ENCODE measurements around the gene FAR1.
"Not testable (repeated sequence)": the region's sequence is repeated elsewhere in the genome, so short reads cannot be mapped to it uniquely, and the experiment has no call there.

Gene FAR1

GRCh38 chr11:13644997-13645687 is 23.3 kb upstream of the FAR1 start:
- Histone ChIP-seq H3K4me3 (ENCODE audit: low read depth in 1 of 5, low read length in 5 of 5) (no peak overlapping the region), H3K27ac (ENCODE audit: low read depth, low read length) (no peak overlapping the region), H3K9ac (ENCODE audit: low read length in 5 of 5) (no peak overlapping the region), H3K27me3 (ENCODE audit: control insufficient read depth in 5 of 5, insufficient read depth in 4 of 5, low read length in 5 of 5) (no peaks in the 10 kb centered on the region), H3K4me1 (ENCODE audit: control insufficient read depth in 5 of 5, insufficient read depth in 5 of 5, low read length in 5 of 5) (no peaks in the 10 kb centered on the region), H3K36me3 (ENCODE audit: control insufficient read depth in 5 of 5, insufficient read depth in 5 of 5, low read length in 5 of 5) (no peaks in the 10 kb centered on the region), H3K9me3 (ENCODE audit: control insufficient read depth in 5 of 5, low read length in 5 of 5) (no peaks in the 10 kb centered on the region)

DNA sequence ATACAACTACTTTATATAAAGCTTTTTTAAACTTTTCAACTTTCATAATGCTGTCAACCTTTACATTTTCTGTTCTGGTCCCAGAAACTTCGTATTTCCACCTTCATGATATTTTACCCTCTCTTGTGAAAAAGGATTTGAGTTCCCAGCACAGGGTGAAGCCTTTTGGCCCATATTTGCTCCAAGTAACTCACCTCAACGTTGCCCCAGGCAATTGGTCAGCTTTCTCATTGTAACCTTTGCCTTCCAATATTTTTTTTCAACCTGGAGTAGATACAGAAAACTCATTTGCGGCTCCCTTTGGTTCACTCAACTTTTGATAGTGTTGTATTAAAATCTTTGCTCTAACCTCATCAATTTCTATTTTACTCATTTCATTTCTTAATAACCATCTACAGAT is 21.1 kb upstream of the FAR1 start:
- no peaks in the 10 kb centered on the region for H3K4me1 ChIP-seq (ENCODE audit: control insufficient read depth in 5 of 5, insufficient read depth in 5 of 5, low read length in 5 of 5)
- H3K27me3 ChIP-seq (ENCODE audit: control insufficient read depth in 5 of 5, insufficient read depth in 4 of 5, low read length in 5 of 5): peaks cover 0 to 6% (median 0%) of the 10 kb centered on the region in 5 donors
- no peak overlapping the region for H3K4me3 ChIP-seq (ENCODE audit: low read depth in 1 of 5, low read length in 5 of 5)
- no peak overlapping the region for H3K27ac ChIP-seq (ENCODE audit: low read depth, low read length)
- no peaks in the 10 kb centered on the region for H3K9me3 ChIP-seq (ENCODE audit: control insufficient read depth in 5 of 5, low read length in 5 of 5)
- no peak overlapping the region for H3K9ac ChIP-seq (ENCODE audit: low read length in 5 of 5)
- no peaks in the 10 kb centered on the region for H3K36me3 ChIP-seq (ENCODE audit: control insufficient read depth in 5 of 5, insufficient read depth in 5 of 5, low read length in 5 of 5)

- Histone ChIP-seq H3K9ac (ENCODE audit: low read length in 5 of 5) (no peak overlapping the region), H3K9me3 (ENCODE audit: control insufficient read depth in 5 of 5, low read length in 5 of 5) (no peaks in the 10 kb centered on the region), H3K27me3 (ENCODE audit: control insufficient read depth in 5 of 5, insufficient read depth in 4 of 5, low read length in 5 of 5) (peaks cover 0 to 6% (median 0%) of the 10 kb centered on the region in 5 donors), H3K36me3 (ENCODE audit: control insufficient read depth in 5 of 5, insufficient read depth in 5 of 5, low read length in 5 of 5) (no peaks in the 10 kb centered on the region), H3K4me3 (ENCODE audit: low read depth in 1 of 5, low read length in 5 of 5) (no peak overlapping the region), H3K4me1 (ENCODE audit: control insufficient read depth in 5 of 5, insufficient read depth in 5 of 5, low read length in 5 of 5) (no peaks in the 10 kb centered on the region), H3K27ac (ENCODE audit: low read depth, low read length) (no peak overlapping the region)
These were observed 18.8 kb upstream of the FAR1 start for GRCh38 chr11:13649619-13650018.

- H3K4me3 ChIP-seq (ENCODE audit: low read depth in 1 of 5, low read length in 5 of 5); H3K9me3 ChIP-seq (ENCODE audit: control insufficient read depth in 5 of 5, low read length in 5 of 5); H3K9ac ChIP-seq (ENCODE audit: low read length in 5 of 5); H3K27ac ChIP-seq (ENCODE audit: low read depth, low read length); H3K4me1 ChIP-seq (ENCODE audit: control insufficient read depth in 5 of 5, insufficient read depth in 5 of 5, low read length in 5 of 5); H3K36me3 ChIP-seq (ENCODE audit: control insufficient read depth in 5 of 5, insufficient read depth in 5 of 5, low read length in 5 of 5); H3K27me3 ChIP-seq (ENCODE audit: control insufficient read depth in 5 of 5, insufficient read depth in 4 of 5, low read length in 5 of 5): not testable (repeated sequence)
These were observed 17.0 kb upstream of the FAR1 start for GRCh38 chr11:13651515-13651914.

DNA sequence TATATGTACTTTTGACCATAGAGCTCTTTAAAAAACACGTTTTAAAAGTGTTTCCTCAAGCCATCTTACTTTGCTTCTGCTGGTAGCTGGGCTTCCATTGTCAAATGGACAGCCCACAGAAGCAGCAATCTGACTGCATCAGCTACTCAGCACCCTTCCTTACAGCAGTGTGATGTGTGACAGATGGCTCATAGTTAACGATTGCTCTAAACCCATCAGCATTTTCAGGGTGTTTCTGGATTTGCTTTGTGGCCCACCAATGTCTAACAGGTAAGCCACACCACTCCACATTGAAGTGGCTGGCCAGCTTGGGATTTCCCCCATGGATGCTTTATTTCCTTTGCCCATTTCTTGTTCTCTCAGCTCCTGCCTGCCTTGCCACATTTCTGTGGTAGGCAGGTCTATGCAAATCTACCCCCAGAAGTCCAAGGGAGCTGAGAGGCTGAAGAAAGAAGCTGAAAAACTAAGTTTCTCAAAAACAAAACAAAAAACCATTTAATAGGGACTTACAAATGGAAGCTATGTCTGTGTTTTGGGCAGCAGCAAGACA is 7.3 kb upstream of the FAR1 start:
- Histone ChIP-seq H3K36me3 (ENCODE audit: control insufficient read depth in 5 of 5, insufficient read depth in 5 of 5, low read length in 5 of 5) (no peaks in the 10 kb centered on the region), H3K27me3 (ENCODE audit: control insufficient read depth in 5 of 5, insufficient read depth in 4 of 5, low read length in 5 of 5) (no peaks in the 10 kb centered on the region), H3K4me1 (ENCODE audit: control insufficient read depth in 5 of 5, insufficient read depth in 5 of 5, low read length in 5 of 5) (no peaks in the 10 kb centered on the region), H3K4me3 (ENCODE audit: low read depth in 1 of 5, low read length in 5 of 5) (no peak overlapping the region), H3K9ac (ENCODE audit: low read length in 5 of 5) (no peak overlapping the region), H3K9me3 (ENCODE audit: control insufficient read depth in 5 of 5, low read length in 5 of 5) (peaks cover 0 to 15% (median 13%) of the 10 kb centered on the region in 5 donors), H3K27ac (ENCODE audit: low read depth, low read length) (no peak overlapping the region)

DNA sequence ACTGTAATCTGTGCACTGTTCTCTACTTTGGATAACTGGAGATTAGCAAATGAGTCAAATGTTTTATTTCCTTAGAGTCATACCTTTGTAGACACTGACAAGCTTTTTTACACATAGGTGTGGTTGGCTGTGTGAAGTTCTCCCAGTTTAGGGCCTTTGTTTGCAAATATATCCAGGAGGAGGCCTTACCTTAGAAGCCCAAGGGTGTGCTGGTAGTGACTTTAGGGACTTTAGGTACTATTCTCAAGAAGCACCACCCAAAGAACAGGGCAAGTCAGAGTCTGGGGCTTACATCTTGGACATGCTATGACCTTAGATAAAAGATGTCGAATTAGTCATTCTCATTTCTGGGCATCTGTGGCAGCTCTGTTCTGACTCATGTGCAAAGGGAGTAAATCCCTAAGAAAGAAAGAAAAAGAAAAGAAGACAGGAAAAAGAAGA is 4.8 kb upstream of the FAR1 start:
- no peaks in the 10 kb centered on the region for H3K27me3 ChIP-seq (ENCODE audit: control insufficient read depth in 5 of 5, insufficient read depth in 4 of 5, low read length in 5 of 5)
- no peak overlapping the region for H3K4me3 ChIP-seq (ENCODE audit: low read depth in 1 of 5, low read length in 5 of 5)
- H3K4me1 ChIP-seq (ENCODE audit: control insufficient read depth in 5 of 5, insufficient read depth in 5 of 5, low read length in 5 of 5): peaks cover 0 to 11% (median 10%) of the 10 kb centered on the region in 5 donors
- H3K9ac ChIP-seq (ENCODE audit: low read length in 5 of 5): no peak overlapping the region
- H3K27ac ChIP-seq (ENCODE audit: low read depth, low read length): no peak overlapping the region
- no peaks in the 10 kb centered on the region for H3K36me3 ChIP-seq (ENCODE audit: control insufficient read depth in 5 of 5, insufficient read depth in 5 of 5, low read length in 5 of 5)
- peaks cover 0 to 15% (median 11%) of the 10 kb centered on the region in 5 donors for H3K9me3 ChIP-seq (ENCODE audit: control insufficient read depth in 5 of 5, low read length in 5 of 5)

DNA sequence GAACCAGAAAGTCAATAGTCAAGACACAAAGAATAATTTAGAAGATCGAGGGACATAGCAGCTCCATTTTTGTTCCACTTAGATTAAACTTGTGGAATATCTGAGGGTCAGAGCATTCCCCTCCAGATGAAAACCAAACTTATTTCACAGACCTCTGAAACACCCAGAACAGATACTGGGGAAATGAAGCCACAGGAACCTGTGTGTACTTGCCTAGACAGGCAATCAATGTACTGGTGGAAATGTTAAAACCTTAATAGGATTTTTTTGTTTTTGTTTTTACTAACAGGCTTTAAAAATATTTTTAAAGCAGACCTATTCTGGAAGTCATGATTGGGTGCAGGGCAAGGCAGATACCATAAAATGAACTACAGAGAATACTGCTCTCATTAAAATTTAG is 4.1 kb upstream of the FAR1 start:
- Histone ChIP-seq H3K36me3 (ENCODE audit: control insufficient read depth in 5 of 5, insufficient read depth in 5 of 5, low read length in 5 of 5) (no peaks in the 10 kb centered on the region), H3K9ac (ENCODE audit: low read length in 5 of 5) (no peak overlapping the region), H3K27me3 (ENCODE audit: control insufficient read depth in 5 of 5, insufficient read depth in 4 of 5, low read length in 5 of 5) (no peaks in the 10 kb centered on the region), H3K27ac (ENCODE audit: low read depth, low read length) (no peak overlapping the region), H3K4me3 (ENCODE audit: low read depth in 1 of 5, low read length in 5 of 5) (no peak overlapping the region), H3K9me3 (ENCODE audit: control insufficient read depth in 5 of 5, low read length in 5 of 5) (peaks cover 0 to 9% (median 7%) of the 10 kb centered on the region in 5 donors), H3K4me1 (ENCODE audit: control insufficient read depth in 5 of 5, insufficient read depth in 5 of 5, low read length in 5 of 5) (peaks cover 1 to 16% (median 14%) of the 10 kb centered on the region in 5 donors)

GRCh38 chr11:13666708-13667107 is 1.8 kb upstream of the FAR1 start:
- Histone ChIP-seq H3K27me3 (ENCODE audit: control insufficient read depth in 5 of 5, insufficient read depth in 4 of 5, low read length in 5 of 5) (no peaks in the 10 kb centered on the region), H3K27ac (ENCODE audit: low read depth, low read length) (no peak overlapping the region), H3K36me3 (ENCODE audit: control insufficient read depth in 5 of 5, insufficient read depth in 5 of 5, low read length in 5 of 5) (no peaks in the 10 kb centered on the region), H3K9ac (ENCODE audit: low read length in 5 of 5) (no peak overlapping the region), H3K9me3 (ENCODE audit: control insufficient read depth in 5 of 5, low read length in 5 of 5) (no peaks in the 10 kb centered on the region), H3K4me1 (ENCODE audit: control insufficient read depth in 5 of 5, insufficient read depth in 5 of 5, low read length in 5 of 5) (peaks cover 2 to 26% (median 23%) of the 10 kb centered on the region in 5 donors), H3K4me3 (ENCODE audit: low read depth in 1 of 5, low read length in 5 of 5) (no peak overlapping the region)

DNA sequence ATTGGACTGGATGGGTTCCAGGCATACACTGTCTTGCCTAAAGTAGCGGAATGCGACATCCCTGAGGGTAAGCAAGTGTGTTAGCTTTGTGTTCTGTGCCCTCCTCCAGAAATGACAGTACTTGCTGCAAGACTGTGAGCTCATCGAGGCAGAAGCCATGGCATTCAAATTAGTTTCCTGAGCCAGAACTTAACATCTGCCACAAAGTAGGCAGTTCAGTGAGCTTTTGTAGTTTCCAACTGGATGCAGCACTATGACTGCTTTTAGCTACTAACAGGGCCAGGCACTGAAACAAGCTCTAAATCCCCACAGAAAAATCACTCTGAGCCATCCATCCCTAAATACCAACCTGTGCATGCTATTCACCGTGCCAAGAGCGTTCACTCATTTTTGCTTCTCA is 1.2 kb upstream of the FAR1 start:
- Histone ChIP-seq H3K4me3 (ENCODE audit: low read depth in 1 of 5, low read length in 5 of 5) (peak overlapping the region; percentile 79 to 88 (median 84)), H3K36me3 (ENCODE audit: control insufficient read depth in 5 of 5, insufficient read depth in 5 of 5, low read length in 5 of 5) (no peaks in the 10 kb centered on the region), H3K4me1 (ENCODE audit: control insufficient read depth in 5 of 5, insufficient read depth in 5 of 5, low read length in 5 of 5) (peaks cover 2 to 26% (median 23%) of the 10 kb centered on the region in 5 donors), H3K9ac (ENCODE audit: low read length in 5 of 5) (peak overlapping the region in 2 of 5 donors; percentile 41 to 91), H3K9me3 (ENCODE audit: control insufficient read depth in 5 of 5, low read length in 5 of 5) (no peaks in the 10 kb centered on the region), H3K27me3 (ENCODE audit: control insufficient read depth in 5 of 5, insufficient read depth in 4 of 5, low read length in 5 of 5) (no peaks in the 10 kb centered on the region), H3K27ac (ENCODE audit: low read depth, low read length) (peak overlapping the region; percentile 70)

- Histone ChIP-seq H3K4me1 (ENCODE audit: control insufficient read depth in 5 of 5, insufficient read depth in 5 of 5, low read length in 5 of 5) (peaks cover 2 to 26% (median 23%) of the 10 kb centered on the region in 5 donors), H3K27me3 (ENCODE audit: control insufficient read depth in 5 of 5, insufficient read depth in 4 of 5, low read length in 5 of 5) (no peaks in the 10 kb centered on the region), H3K36me3 (ENCODE audit: control insufficient read depth in 5 of 5, insufficient read depth in 5 of 5, low read length in 5 of 5) (no peaks in the 10 kb centered on the region), H3K4me3 (ENCODE audit: low read depth in 1 of 5, low read length in 5 of 5) (peak overlapping the region; percentile 79 to 88 (median 84)), H3K9ac (ENCODE audit: low read length in 5 of 5) (peak overlapping the region; percentile 48 to 91 (median 89)), H3K9me3 (ENCODE audit: control insufficient read depth in 5 of 5, low read length in 5 of 5) (no peaks in the 10 kb centered on the region), H3K27ac (ENCODE audit: low read depth, low read length) (peak overlapping the region; percentile 70)
These were observed 720 bp upstream of the FAR1 start for GRCh38 chr11:13667795-13668101.

All from subcutaneous abdominal adipose tissue (tissue), 5 donors.